ENCODE measurements around the gene RET.

The RET gene

GRCh38 chr10:43053825-43054224, 23.0 kb upstream of the RET start:
- DNase-seq (ENCODE audit: low read depth): no peak
- no peak overlapping the region for H3K4me3 ChIP-seq (ENCODE audit: low read depth, low read length)
- no peak for TF ChIP-seq CTCF (IDR thresholded peaks at IDR 0.05; ENCODE audit: low read depth, low read length)
- TF ChIP-seq, protein P1, sequence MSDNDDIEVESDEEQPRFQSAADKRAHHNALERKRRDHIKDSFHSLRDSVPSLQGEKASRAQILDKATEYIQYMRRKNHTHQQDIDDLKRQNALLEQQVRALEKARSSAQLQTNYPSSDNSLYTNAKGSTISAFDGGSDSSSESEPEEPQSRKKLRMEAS (IDR thresholded peaks at IDR 0.05; ENCODE audit: low read depth, low read length): no peak
- TF ChIP-seq MYC (IDR thresholded peaks at IDR 0.05; ENCODE audit: low read depth, low read length): no peak
- TF ChIP-seq POLR2A (IDR thresholded peaks at IDR 0.05; ENCODE audit: extremely low read depth, insufficient read length): no peak

DNA sequence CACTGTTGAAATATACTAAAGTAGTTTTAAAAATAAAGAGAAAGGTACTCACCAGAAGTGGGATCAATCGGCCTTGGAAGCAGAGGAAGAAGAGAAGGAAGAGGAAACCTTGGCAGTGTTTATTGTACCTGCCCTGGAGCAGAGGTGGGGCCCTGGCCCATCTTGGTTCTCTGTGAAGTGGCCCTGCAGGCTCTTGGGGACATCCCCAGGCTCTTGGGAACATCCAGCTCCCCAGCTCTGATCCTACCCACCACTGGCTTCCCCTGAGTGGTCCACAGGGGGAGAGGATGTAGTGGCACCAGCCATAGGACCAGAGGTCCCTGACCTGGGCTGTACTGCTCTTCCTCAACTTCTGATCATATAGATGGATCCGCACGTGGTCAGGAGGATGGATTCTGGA, 22.3 kb upstream of the RET start:
- TF ChIP-seq CTCF (IDR thresholded peaks at IDR 0.05; ENCODE audit: low read depth, low read length) (no peak), MYC (IDR thresholded peaks at IDR 0.05; ENCODE audit: low read depth, low read length) (no peak)
- no peak for DNase-seq (ENCODE audit: low read depth)
- no peak overlapping the region for H3K4me3 ChIP-seq (ENCODE audit: low read depth, low read length)

- DNase-seq (ENCODE audit: low read depth): no peak
- no peak for TF ChIP-seq MYC (IDR thresholded peaks at IDR 0.05; ENCODE audit: low read depth, low read length)
- no peak for TF ChIP-seq CTCF (IDR thresholded peaks at IDR 0.05; ENCODE audit: low read depth, low read length)
- no peak overlapping the region for H3K4me3 ChIP-seq (ENCODE audit: low read depth, low read length)
Observed at GRCh38 chr10:43055217-43055616, 21.7 kb upstream of the RET start.

- H3K4me3 ChIP-seq (ENCODE audit: low read depth, low read length): no peak overlapping the region
- TF ChIP-seq MYC (IDR thresholded peaks at IDR 0.05; ENCODE audit: low read depth, low read length) (no peak), CTCF (IDR thresholded peaks at IDR 0.05; ENCODE audit: low read depth, low read length) (no peak), POLR2A (IDR thresholded peaks at IDR 0.05; ENCODE audit: extremely low read depth, insufficient read length) (no peak)
- TF ChIP-seq, protein P1 (IDR thresholded peaks at IDR 0.05; ENCODE audit: low read depth, low read length): no peak
- DNase-seq (ENCODE audit: low read depth): no peak
Observed at GRCh38 chr10:43055991-43056567, 20.8 kb upstream of the RET start.

DNA sequence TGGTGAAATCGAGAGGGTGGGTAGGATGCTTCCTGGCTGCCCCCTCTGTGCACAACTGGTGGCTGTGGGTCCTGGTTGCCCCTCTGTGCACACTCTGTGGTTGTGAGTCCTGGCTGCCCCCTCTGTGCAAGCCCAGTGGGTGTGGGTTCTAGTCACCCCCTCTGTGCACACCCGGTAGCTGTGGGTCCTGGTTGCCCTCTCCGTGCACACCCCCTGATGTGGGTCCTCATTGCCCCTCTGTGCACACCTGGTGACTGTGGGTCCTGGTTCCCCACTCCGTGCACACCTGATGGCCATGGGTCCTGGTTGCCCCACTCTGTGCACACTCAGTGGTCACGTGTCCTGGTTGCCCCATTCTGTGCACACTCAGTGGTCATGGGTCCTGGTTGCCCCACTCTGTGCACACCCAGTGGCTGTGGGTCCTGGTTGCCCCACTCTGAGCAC, 20.3 kb upstream of the RET start:
- TF ChIP-seq CTCF (IDR thresholded peaks at IDR 0.05; ENCODE audit: low read depth, low read length) (no peak), POLR2A (IDR thresholded peaks at IDR 0.05; ENCODE audit: extremely low read depth, insufficient read length) (no peak), MYC (IDR thresholded peaks at IDR 0.05; ENCODE audit: low read depth, low read length) (no peak)
- TF ChIP-seq, protein P1 (IDR thresholded peaks at IDR 0.05; ENCODE audit: low read depth, low read length): no peak
- DNase-seq (ENCODE audit: low read depth): no peak
- H3K4me3 ChIP-seq (ENCODE audit: low read depth, low read length): no peak overlapping the region

DNA sequence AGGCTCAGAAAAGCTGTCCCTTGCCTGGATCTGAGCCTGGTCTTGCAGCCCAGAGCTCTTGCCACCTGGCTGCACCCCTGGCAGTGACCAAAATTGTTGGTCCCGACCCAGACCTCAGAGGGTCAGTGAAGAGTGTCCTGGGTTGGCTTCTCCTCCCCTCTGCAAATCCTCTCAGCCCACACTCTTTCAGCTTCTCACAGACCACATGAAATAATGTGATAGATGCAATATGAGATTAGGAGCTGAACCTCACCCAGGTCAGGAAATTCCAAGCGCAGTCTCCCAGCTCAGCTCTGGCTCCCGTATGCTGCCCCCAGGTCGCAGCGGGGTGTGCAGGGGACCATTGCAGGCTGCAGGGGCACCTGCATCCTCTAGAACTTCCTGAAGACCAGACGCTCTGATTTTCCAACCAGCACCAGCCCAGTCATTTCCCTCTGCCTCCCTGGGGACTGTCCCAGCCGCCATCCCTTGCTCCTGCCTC, 19.6 kb upstream of the RET start:
- DNase-seq (ENCODE audit: low read depth): no peak
- TF ChIP-seq MYC (IDR thresholded peaks at IDR 0.05; ENCODE audit: low read depth, low read length): no peak
- no peak for TF ChIP-seq POLR2A (IDR thresholded peaks at IDR 0.05; ENCODE audit: extremely low read depth, insufficient read length)
- H3K4me3 ChIP-seq (ENCODE audit: low read depth, low read length): no peak overlapping the region

All from NB4 (cell line).